ENCODE measurements around the gene THRAP3.
"Not testable (repeated sequence)": the region's sequence is repeated elsewhere in the genome, so short reads cannot be mapped to it uniquely, and the experiment has no call there.

THRAP3 gene

GRCh38 chr1:36239941-36240637, 15.8 kb downstream of the THRAP3 start:
- in situ Hi-C loops (cut with MboI; ENCODE audit: low sequenced_read_pairs) = no loop called here

GRCh38 chr1:36247538-36247937, 23.3 kb downstream of the THRAP3 start:
- in situ Hi-C loops (cut with MboI; ENCODE audit: low sequenced_read_pairs) = no loop called here

DNA sequence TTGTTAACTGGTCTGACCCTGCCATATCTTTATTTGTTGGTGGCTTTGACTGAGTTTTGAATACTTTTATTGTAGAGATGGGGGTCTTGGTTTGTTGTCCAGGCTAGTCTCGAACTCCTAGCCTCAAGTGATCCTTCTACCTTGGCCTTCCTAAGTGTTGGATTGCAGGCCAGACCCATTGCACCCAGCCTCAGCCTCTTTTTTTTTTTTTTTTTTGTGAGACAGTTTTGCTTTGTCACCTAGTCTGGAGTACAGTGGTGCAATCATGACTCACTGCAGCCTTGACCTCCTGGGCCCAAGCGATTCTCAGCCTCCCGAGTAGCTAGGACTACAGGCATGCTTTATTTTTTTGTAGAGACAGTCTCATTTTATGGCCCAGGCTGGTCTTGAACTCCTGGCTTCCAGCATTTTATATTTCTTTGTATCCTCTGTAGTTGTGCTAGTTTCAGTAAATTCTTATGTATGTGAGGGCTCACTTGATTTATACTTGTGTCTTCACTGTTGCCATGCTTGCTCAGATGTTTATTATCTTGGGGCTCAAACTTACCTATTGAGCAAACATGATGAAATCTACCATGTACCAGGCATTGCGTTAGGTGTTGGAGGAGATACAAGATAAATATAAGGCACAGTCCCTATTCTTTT, 24.1 kb downstream of the THRAP3 start:
- in situ Hi-C loops (cut with MboI; ENCODE audit: low sequenced_read_pairs) = no loop called here

GRCh38 chr1:36251794-36252481, 27.7 kb downstream of the THRAP3 start:
- in situ Hi-C loops (cut with MboI; ENCODE audit: low sequenced_read_pairs) = no loop called here

DNA sequence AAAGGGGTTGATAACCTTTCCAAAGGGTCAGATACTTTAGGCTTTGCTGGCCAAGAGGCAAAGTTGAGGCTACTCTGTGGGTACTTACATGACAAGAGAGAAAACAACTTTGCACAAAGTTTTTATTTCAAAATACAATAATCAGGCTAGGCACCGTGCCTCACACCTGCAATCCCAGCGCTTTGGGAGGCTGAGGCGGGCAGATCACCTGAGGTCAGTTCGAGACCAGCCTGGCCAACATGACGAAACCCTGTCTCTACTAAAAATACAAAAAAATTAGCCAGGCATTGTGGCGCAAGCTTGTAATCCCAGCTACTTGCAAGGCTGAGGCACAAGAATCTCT, 28.2 kb downstream of the THRAP3 start:
- in situ Hi-C loops (cut with MboI; ENCODE audit: low sequenced_read_pairs) = not testable (repeated sequence)

- in situ Hi-C loops (cut with MboI; ENCODE audit: low sequenced_read_pairs) = no loop called here
These were observed 29.1 kb downstream of the THRAP3 start for GRCh38 chr1:36253161-36253862.

DNA sequence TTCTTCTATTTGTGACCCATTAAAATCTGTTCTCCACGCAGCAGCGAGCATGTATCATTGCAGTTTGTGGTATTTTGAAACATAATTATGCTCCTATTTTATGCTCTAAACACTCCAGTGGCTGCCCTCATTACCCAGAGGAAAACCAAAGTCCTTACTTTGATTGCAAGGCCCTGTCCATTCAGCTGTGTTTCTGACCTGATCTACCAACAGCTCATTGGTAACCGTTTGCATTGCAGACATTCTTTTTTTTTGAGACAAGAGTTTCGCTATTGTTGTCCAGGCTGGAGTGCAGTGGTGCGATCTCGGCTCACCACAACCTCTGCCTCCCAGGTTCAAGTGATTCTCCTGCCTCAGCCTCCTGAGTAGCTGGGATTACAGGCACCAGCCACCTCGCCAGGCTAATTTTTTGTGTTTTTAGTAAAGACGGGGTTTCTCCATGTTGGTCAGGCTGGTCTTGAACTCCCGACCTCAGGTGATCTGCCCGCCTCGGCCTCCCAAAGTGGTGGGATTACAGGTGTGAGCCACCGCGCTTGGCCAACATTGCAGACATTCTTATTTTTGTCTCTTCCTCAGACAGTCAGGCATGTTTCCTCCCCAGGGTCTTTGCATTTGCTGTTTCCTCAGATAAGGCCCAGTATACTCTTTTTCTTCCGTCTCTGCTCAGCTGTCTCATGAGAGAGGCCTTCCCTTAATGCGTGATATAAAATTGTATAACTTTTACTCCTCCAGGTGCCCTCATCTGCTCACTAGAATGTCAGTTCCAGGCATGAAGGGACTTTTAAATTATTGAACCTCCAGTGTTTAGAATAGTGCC, 32.5 kb downstream of the THRAP3 start:
- in situ Hi-C loops (cut with MboI; ENCODE audit: low sequenced_read_pairs) = no loop called here

GRCh38 chr1:36257375-36257767, 33.1 kb downstream of the THRAP3 start:
- in situ Hi-C loops (cut with MboI; ENCODE audit: low sequenced_read_pairs) = no loop called here

- in situ Hi-C loops (cut with MboI; ENCODE audit: low sequenced_read_pairs) = no loop called here
These were observed 34.7 kb downstream of the THRAP3 start for GRCh38 chr1:36258960-36259344.

DNA sequence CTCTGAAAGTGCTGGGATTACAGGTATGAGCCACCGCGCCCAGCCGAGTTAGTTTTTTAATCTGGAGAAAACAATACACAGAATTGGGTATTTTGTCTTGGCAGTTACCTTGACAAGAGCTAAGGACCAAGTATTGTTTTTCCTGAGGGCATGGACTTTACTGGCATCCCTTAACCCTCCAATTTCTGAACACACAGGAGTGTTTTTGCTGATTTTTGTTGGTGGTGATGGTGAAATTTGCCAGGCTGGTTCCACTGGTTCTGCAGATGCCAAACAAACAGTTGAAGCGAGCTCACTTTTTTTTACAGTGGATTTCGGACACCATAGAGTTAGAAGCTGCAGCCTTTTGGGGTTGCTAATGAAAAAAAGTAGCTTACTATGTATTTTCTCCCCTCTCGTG, 44.7 kb downstream of the THRAP3 start:
- in situ Hi-C loops (cut with MboI; ENCODE audit: low sequenced_read_pairs) = no loop called here

- in situ Hi-C loops (cut with MboI; ENCODE audit: low sequenced_read_pairs) = no loop called here
These were observed 45.2 kb downstream of the THRAP3 start for GRCh38 chr1:36269408-36269838.

DNA sequence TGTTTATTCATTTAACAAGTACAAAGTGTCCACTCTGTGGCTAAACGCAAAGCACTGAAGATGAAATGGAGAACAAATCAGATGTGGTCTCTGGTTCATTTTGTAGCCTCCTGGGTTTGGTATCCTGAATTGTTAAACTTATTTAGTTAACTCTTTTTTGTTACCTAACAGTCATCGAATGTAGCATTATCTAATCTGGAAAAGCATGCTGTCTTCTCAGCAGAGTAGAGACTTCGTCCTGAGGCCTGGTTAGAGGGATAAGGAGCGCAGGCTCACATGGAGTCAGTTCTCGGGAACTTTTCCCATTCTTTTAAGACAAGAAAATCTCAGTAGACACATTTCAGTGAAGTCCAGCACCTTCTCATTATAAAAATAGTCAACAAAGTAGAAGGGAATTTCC, 48.8 kb downstream of the THRAP3 start:
- in situ Hi-C loops (cut with MboI; ENCODE audit: low sequenced_read_pairs) = no loop called here

GRCh38 chr1:36274201-36274600, 50.0 kb downstream of the THRAP3 start:
- in situ Hi-C loops (cut with MboI; ENCODE audit: low sequenced_read_pairs) = no loop called here

GRCh38 chr1:36276688-36277087, 52.4 kb downstream of the THRAP3 start:
- in situ Hi-C loops (cut with MboI; ENCODE audit: low sequenced_read_pairs) = no loop called here

- in situ Hi-C loops (cut with MboI; ENCODE audit: low sequenced_read_pairs) = no loop called here
These were observed 55.0 kb downstream of the THRAP3 start for GRCh38 chr1:36279110-36279788.

DNA sequence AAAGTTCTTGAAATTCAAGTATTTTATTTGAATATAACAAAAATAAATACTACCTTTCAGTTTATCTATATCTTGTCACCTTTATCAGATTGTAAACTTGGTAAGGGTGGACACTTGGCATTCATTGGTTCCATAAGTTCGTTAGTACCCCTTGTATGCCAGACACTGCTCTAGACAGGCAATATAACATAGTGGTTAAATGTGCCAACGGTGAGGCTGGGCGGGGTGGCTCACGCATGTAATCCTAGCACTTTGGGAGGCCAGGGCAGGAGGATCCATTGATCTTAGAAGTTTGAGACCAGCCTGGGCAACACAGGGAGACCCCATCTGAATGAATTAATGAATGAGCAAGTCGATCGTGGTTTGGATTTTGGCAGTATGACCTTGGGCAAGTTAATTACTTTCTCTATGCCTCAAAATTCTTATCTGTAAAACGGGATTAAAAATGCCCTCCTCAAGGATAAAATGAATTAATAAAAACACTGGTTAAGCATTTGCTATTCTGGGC, 55.6 kb downstream of the THRAP3 start:
- in situ Hi-C loops (cut with MboI; ENCODE audit: low sequenced_read_pairs) = no loop called here

DNA sequence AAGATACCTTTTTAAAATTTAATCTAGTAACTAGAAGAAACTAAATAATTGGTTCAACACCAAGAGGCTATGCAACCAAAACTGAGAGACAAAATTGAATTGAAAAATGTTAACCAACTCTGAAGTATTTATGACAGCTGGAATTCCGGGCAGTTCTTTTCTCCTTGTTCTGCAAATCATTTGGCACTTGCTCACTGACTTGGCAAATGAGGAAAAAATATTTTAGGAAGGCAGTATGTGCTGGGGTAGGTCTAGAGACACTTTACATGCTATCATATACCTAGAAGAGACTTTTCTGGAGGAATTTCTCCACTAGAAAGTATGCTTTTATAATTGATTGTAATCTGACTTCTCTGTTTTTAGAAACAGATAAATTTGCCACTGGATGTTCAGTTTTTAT, 59.8 kb downstream of the THRAP3 start:
- in situ Hi-C loops (cut with MboI; ENCODE audit: low sequenced_read_pairs) = no loop called here

DNA sequence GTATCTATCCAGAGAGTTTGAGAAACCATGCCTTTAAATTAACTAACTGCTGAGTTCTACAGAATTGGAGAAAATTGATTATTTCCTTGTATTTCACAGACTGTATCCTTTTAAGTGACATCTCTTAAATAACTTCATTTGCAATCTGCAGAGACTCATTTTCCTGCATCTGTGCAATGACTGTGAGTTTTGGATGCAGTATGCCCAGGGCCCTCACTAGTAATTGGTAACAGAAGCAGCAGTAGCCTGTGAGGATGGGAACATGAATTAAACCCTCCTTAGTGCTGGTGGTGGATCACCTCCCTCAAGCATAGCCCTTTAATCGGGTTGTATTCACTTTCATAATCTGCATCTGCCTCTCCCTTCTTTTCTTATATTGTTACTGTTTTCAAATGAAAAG, 60.3 kb downstream of the THRAP3 start:
- in situ Hi-C loops (cut with MboI; ENCODE audit: low sequenced_read_pairs) = no loop called here

- in situ Hi-C loops (cut with MboI; ENCODE audit: low sequenced_read_pairs) = no loop called here
These were observed 61.3 kb downstream of the THRAP3 start for GRCh38 chr1:36285443-36286101.

DNA sequence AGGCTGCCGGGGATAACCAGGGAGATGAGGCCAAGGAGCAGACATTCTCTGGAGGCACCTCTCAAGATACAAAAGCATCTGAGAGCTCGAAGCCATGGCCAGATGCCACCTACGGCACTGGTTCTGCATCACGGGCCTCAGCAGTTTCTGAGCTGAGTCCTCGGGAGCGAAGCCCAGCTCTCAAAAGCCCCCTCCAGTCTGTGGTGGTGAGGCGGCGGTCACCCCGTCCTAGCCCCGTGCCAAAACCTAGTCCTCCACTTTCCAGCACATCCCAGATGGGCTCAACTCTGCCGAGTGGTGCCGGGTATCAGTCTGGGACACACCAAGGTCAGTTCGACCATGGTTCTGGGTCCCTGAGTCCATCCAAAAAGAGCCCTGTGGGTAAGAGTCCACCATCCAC, 62.6 kb downstream of the THRAP3 start:
- in situ Hi-C loops (cut with MboI; ENCODE audit: low sequenced_read_pairs) = no loop called here
